SKM-1 treated with dmso at 0.1 percent for 144 hours (cell line): ENCODE results near the gene PITPNB.

ENCODE experiments used
- DNase-seq: peaks from one replicate; lab custom pipeline; 2025; ENCODE audit not compliant: unreplicated experiment; lab: John Stamatoyannopoulos, UW

Gene PITPNB

DNA sequence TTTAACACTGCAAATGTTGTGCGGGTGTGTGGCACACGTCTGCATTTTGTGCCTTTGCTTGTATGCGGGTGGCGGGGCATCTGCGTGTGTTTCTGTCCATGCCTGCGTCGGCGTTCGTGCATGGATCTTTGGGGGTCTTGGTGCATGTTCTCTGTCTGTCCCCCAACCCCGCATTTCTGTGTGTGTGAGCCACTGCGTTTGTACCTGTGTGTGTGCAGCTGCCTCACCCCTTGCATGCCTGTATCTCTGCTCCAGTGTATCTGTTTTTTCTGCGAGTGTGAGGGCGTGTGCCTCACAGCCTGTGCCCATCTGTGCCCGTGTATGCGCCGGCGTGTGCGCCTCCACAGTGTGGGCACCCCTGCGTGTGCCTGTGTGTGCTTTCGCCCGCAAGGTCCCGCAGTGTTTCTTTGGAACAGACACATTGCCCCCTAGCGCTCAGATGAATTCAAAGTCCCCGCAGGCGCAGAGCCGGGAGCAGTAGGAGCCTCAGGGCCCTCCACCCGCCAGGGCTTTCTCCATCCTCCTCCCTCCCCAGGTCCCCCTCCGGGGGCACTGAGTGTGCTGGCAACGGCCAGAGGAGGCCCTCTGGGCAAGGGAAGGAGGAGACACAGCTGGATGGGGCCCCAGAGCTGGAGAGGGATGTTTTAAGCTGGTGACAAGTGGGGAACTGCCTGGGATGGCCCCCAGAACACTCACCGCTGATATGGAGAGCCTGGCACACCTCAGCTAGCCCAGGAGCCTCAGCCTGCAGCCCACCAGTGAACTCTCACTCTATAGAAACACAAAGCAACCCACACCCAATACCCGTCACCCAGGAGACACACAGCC, 114.4 kb downstream of the PITPNB start:
- DNase-seq = peak; percentile 44

DNA sequence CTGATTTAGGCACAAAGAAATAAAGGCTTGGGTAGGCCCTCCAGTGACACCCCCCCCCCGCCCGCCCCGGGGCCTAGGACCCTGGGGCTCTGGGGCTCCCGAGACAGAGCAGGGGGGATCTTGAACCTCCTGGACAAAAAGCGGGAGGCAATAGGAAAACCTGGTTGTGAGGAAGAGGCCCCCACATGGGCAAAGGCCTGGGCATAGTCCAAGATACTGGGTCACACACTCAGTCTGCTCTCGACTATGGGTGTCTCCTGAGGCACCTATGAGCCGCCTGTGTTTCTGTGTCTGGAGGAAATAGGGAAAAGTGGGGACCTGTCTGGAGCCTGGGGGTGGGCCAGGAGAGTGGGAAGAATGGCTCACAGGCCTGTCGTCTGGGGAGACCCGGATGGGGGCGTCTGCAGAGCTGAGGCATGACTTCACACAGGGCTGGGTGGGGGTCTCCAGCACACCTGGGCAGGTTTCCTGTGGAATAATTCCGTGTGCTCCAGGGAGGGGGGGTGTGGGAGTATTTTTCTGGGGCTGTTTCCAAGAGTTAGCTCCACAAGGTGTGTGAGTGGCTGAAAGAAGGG, 115.1 kb downstream of the PITPNB start:
- no peak for DNase-seq

DNA sequence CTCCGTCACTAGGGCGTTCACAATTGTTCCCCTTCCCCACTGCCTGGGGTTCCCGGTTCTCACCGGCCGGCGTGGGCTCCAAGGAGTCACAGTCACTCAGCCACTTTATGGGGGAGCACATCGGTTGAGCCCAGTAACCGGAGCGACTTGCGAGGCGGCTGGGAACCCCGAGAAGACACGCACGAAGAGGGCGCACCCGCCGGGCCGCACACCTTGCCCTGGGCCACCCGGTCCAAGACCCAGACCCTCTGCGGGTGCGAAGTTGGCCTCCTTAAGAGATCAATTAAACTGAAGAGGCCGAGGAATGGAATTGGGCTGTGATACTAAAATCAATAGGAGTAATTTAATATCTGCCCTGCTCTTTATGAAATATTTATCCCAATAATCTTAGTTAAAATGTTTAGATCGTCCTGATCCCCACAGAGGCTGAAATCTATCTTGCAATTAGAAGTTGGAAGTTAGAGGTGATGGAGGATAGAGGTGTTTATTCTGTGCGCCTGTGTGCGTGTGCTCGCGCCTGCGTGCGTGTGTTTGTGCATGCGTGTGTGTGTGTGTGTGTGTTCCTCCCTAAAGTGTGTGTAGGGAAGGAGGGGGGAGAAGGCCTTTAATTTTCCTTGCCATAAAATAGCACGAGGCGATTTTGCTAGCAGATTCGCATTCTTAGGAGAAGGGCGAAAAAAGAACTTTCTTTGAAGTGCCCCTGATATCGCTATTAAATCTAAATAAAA, 116.5 kb downstream of the PITPNB start:
- no peak for DNase-seq
